GM21737 (cell line): ENCODE results near the gene KISS1.

ENCODE experiments used
- ATAC-seq: cut with Tn5 transposase; IDR thresholded peaks from one replicate; pipeline ENCODE4 v1.9.1; 2021; ENCODE audit warnings: mild to moderate bottlenecking, moderate library complexity; ENCODE audit not compliant: unreplicated experiment

The KISS1 gene

DNA sequence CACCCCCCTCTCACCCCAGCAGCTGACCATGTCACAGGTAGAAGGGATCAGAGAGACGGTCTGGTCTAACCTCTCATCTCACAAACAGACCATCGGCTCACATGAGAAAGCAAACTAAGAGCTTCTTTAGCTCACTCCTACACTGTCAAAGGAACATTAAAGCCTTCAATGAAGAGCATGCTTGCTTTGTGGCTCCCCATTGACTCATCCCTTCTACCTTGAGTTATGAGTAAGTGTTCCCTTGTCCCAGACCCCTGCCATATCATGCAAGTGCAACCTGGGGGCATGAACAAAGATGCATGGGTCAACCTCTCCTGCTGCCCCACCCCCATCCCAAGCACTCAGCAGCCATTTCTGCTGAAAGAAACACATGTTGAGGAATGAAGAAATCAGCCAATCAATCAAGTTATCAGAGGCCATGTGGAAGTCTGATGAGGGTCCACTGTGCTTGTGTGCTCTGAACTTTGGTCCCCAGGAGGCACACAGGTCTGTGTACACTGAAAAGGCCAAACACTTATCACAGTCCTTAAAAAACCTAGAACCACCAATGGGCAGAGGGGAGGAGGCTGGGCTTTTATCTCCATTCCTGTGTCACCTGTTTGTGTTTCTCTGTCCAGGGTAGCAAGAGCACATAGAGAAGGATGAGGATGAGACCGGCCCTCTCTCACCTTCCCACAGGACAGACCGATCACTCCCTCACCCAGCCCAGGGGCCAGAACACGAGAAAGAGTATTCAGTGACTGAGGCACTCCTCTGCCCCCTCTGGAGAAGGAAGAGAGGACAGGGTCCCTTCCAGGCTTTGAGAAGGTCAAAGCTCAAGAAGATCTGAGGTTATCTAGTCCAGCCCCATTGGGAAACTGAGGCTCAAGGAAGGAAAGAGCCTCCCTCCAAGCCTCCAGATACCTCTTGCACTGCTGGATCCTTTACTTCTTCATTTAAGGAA, 54.0 kb downstream of the KISS1 start:
- ATAC-seq: no peak

GRCh38 chr1:204141131-204141530, 55.2 kb downstream of the KISS1 start:
- no peak for ATAC-seq
